IMR-90 (cell line): ENCODE data around the gene FNBP1. TPM values are rescaled to one million over a fixed set of nuclear protein-coding genes. Genes with fewer than 3 reads are reported as not detected.

Experiments
- ATAC-seq: fragments of 200-7000 bp; cut with Tn5 transposase; 2 replicates; pipeline ENCODE4 v1.9.1; 2020; ENCODE audit warnings: low read depth, mild to moderate bottlenecking, moderate library complexity
- BruUV-seq: library from RNA; stranded (reverse); fragments of 400-500 nt; replicated peaks from 2 replicates; lab custom pipeline; 2021; lab: Mats Ljungman, UMichigan
- CTCF ChIA-PET: fragments of 300-600 bp; formaldehyde crosslinking; extraction: SDS; loops from one replicate; lab custom pipeline; 2021; ENCODE audit warnings: antibody characterized with exemption; lab: Yijun Ruan, JAX
- POLR2A ChIA-PET: fragments of 300-600 bp; sonication (Branson Sonifier 250); formaldehyde crosslinking; loops from one replicate; lab custom pipeline; 2022; ENCODE audit warnings: antibody characterized with exemption; ENCODE audit not compliant: unreplicated experiment; lab: Charles Lee
- DNase-seq: peaks from one replicate; pipeline ENCODE4 v3.0.0; 2013
- H2AFZ ChIP-seq: replicated peaks from 2 replicates; pipeline ENCODE3; 2013; ENCODE audit warnings: low read length, mild to moderate bottlenecking; ENCODE audit not compliant: poor library complexity
- H2AK5ac ChIP-seq: 2 replicates; pipeline ENCODE4 v1.6.1; 2013; ENCODE audit warnings: low read depth, low read length, inconsistent platforms
- H2AK9ac ChIP-seq: replicated peaks from 2 replicates; pipeline ENCODE3; 2013; ENCODE audit warnings: mild to moderate bottlenecking, low read depth, low read length, moderate library complexity; ENCODE audit not compliant: poor library complexity
- H2BK120ac ChIP-seq: 2 replicates; pipeline ENCODE4 v1.6.1; 2013; ENCODE audit warnings: low read depth, low read length, inconsistent platforms
- H2BK15ac ChIP-seq: 3 replicates; pipeline ENCODE4 v1.6.1; 2013; ENCODE audit warnings: low read depth, low read length, inconsistent platforms
- H2BK20ac ChIP-seq: 2 replicates; pipeline ENCODE4 v1.6.1; 2013; ENCODE audit warnings: low read depth, mild to moderate bottlenecking, inconsistent platforms, low read length, moderate library complexity
- H2BK5ac ChIP-seq: 2 replicates; pipeline ENCODE4 v1.6.1; 2013; ENCODE audit warnings: mild to moderate bottlenecking, low read depth, low read length, inconsistent platforms; ENCODE audit not compliant: poor library complexity, severe bottlenecking
- H3K14ac ChIP-seq: replicated peaks from 2 replicates; pipeline ENCODE4 v1.6.1; 2013; ENCODE audit warnings: low read depth, low read length, inconsistent platforms
- H3K18ac ChIP-seq: 2 replicates; pipeline ENCODE4 v1.6.1; 2013; ENCODE audit warnings: low read depth, low read length, control low read depth
- H3K23ac ChIP-seq: 2 replicates; pipeline ENCODE4 v1.6.1; 2013; ENCODE audit warnings: low read depth, low read length, inconsistent platforms
- H3K27ac ChIP-seq: 2 replicates; pipeline ENCODE4 v1.5.1; 2013; ENCODE audit warnings: mild to moderate bottlenecking, control low read depth, low read length; ENCODE audit not compliant: insufficient read depth
- H3K27me3 ChIP-seq: 2 replicates; pipeline ENCODE4 v1.6.1; 2013; ENCODE audit warnings: low read length; ENCODE audit not compliant: control insufficient read depth, insufficient read depth
- H3K36me3 ChIP-seq: 2 replicates; pipeline ENCODE4 v1.6.1; 2013; ENCODE audit warnings: low read length, mixed read lengths; ENCODE audit not compliant: control insufficient read depth, insufficient read depth
- H3K4ac ChIP-seq: 2 replicates; pipeline ENCODE4 v1.6.1; 2013; ENCODE audit warnings: low read depth, low read length, inconsistent platforms
- H3K4me1 ChIP-seq: 2 replicates; pipeline ENCODE4 v1.6.1; 2013; ENCODE audit warnings: low read length, mixed read lengths; ENCODE audit not compliant: control insufficient read depth, insufficient read depth
- H3K4me2 ChIP-seq: 2 replicates; pipeline ENCODE4 v1.6.1; 2013; ENCODE audit warnings: low read depth, mild to moderate bottlenecking, control low read depth, low read length, moderate library complexity
- H3K4me3 ChIP-seq: 2 replicates; pipeline ENCODE4 v1.5.1; 2013; ENCODE audit warnings: low read depth, mild to moderate bottlenecking, control low read depth, low read length, moderate library complexity; ENCODE audit not compliant: insufficient read depth
- H3K56ac ChIP-seq: 2 replicates; pipeline ENCODE4 v1.6.1; 2013; ENCODE audit warnings: low read length, inconsistent platforms; ENCODE audit not compliant: insufficient read depth; ENCODE audit errors: extremely low read depth
- H3K79me1 ChIP-seq, 2 experiments: 2 replicates each; pipeline ENCODE4 v1.6.1; 2013; ENCODE audit warnings: low read length in 2 of 2, inconsistent platforms in 1 of 2, low read depth in 1 of 2
- H3K9ac ChIP-seq: 2 replicates; pipeline ENCODE4 v1.6.1; 2013; ENCODE audit warnings: low read depth, low read length, control low read depth
- H3K9me1 ChIP-seq: 2 replicates; pipeline ENCODE4 v1.6.1; 2013; ENCODE audit warnings: low read length, inconsistent platforms; ENCODE audit not compliant: insufficient read depth
- H3K9me3 ChIP-seq: 2 replicates; pipeline ENCODE4 v1.6.1; 2013; ENCODE audit warnings: low read length; ENCODE audit not compliant: control insufficient read depth, insufficient read depth
- H4K20me1 ChIP-seq: 2 replicates; pipeline ENCODE4 v1.6.1; 2013; ENCODE audit warnings: low read length, inconsistent platforms; ENCODE audit not compliant: insufficient read depth
- H4K5ac ChIP-seq: 2 replicates; pipeline ENCODE4 v1.6.1; 2013; ENCODE audit warnings: mild to moderate bottlenecking, low read depth, low read length, control low read depth
- H4K8ac ChIP-seq, 2 experiments: 2 replicates each; pipeline ENCODE4 v1.6.1; 2013; ENCODE audit warnings: low read depth in 2 of 2, low read length in 2 of 2, control low read depth in 1 of 2, inconsistent platforms in 1 of 2
- H4K91ac ChIP-seq: 2 replicates; pipeline ENCODE4 v1.6.1; 2013; ENCODE audit warnings: low read depth, low read length, inconsistent platforms; ENCODE audit not compliant: insufficient read depth
- CEBPB ChIP-seq: IDR thresholded peaks from 2 replicates; pipeline ENCODE4 v1.6.1; 2012; ENCODE audit warnings: low read depth, low read length, improper control_type of control experiment
- CHD1 ChIP-seq: IDR thresholded peaks from 2 replicates; pipeline ENCODE4 v1.6.1; 2012; ENCODE audit warnings: low read depth, low read length, improper control_type of control experiment
- MXI1 ChIP-seq: IDR thresholded peaks from 2 replicates; pipeline ENCODE4 v1.6.1; 2012; ENCODE audit warnings: low read depth, mild to moderate bottlenecking, low read length, moderate library complexity, borderline replicate concordance
- RCOR1 ChIP-seq: IDR thresholded peaks from 2 replicates; pipeline ENCODE4 v1.6.1; 2012; ENCODE audit warnings: mild to moderate bottlenecking, low read length, improper control_type of control experiment; ENCODE audit not compliant: insufficient replicate concordance
- RFX5 ChIP-seq: IDR thresholded peaks from 2 replicates; pipeline ENCODE4 v1.8.0; 2012; ENCODE audit warnings: low read depth, mild to moderate bottlenecking, low read length, moderate library complexity
- WGBS, 2 experiments: methylation state at CpG; one replicate each; pipeline versions ENCODE4 v1.1.5 to v1.1.7; 2013; ENCODE audit warnings: missing lambda C conversion rate in 2 of 2; ENCODE audit not compliant: insufficient read length in 1 of 2; ENCODE audit errors: extremely low coverage in 2 of 2; 5-methylcytosine and 5-hydroxymethylcytosine counted together
- dilution Hi-C: fragments of 300-500 bp; cut with HindIII; formaldehyde crosslinking; loops from one replicate; pipeline ENCODE4 v1.14.3; 2018; ENCODE audit warnings: low sequenced_read_pairs; ENCODE audit not compliant: unreplicated experiment
- in situ Hi-C: fragments of 300-500 bp; cut with MboI; formaldehyde crosslinking; loops from 3 replicates; pipeline ENCODE4 v1.14.3; 2019; ENCODE audit warnings: low sequenced_read_pairs, inconsistent platforms, mixed read lengths
- intact Hi-C: fragments of 100-400 bp; cut with micrococcal nuclease; formaldehyde crosslinking; loops from 2 replicates; pipeline ENCODE4 v1.10.0; 2022
- polyA plus RNA-seq, 3 experiments: library from polyadenylated mRNA; depleted of rRNA; stranded (reverse); fragments of >200 nt; gene quantifications; 2 replicates each; pipeline ENCODE4 v1.2.3, GENCODE V29; 2012; ENCODE audit warnings: low replicate concordance in 1 of 3
- total RNA-seq: library from RNA; depleted of rRNA; stranded (reverse); fragments of >200 nt; gene quantifications from 2 replicates; pipeline ENCODE4 v1.2.3, GENCODE V29; 2012

The FNBP1 gene
- total and polyA plus RNA-seq, 2 of the 4 experiments (the other 2 are of a cell fraction): 10.3 to 15.4 TPM

GRCh38 chr9:129876815-129877214 is 166.2 kb downstream of the FNBP1 start:
- Histone ChIP-seq H4K20me1 (no peaks in the 10 kb centered on the region), H3K27me3 (no peaks in the 10 kb centered on the region), H3K18ac (no peak overlapping the region), H2AFZ (no peak overlapping the region), H3K27ac (no peak overlapping the region), H4K5ac (no peak overlapping the region), H3K14ac (no peak overlapping the region), H2BK5ac (no peak overlapping the region), H3K56ac (no peak overlapping the region), H4K8ac (no peak overlapping the region), H3K4me3 (no peak overlapping the region), H2BK120ac (no peak overlapping the region), H4K91ac (no peak overlapping the region), H3K9ac (no peak overlapping the region), H2BK15ac (no peak overlapping the region), H2AK5ac (no peak overlapping the region), H2BK20ac (no peak overlapping the region), H3K9me3 (no peaks in the 10 kb centered on the region), H3K4me2 (no peak overlapping the region), H2AK9ac (no peak overlapping the region), H3K4ac (no peak overlapping the region), H3K79me1 (no peaks in the 10 kb centered on the region), H3K4me1 (no peaks in the 10 kb centered on the region), H3K9me1 (peaks cover 3% of the 10 kb centered on the region; the same call in 1 of the 2 replicates), H3K23ac (no peak overlapping the region), H3K36me3 (peaks cover 52% of the 10 kb centered on the region)
- ATAC-seq (no peak), DNase-seq (no peak)
- intact Hi-C loops: no loop called here
- TF ChIP-seq RFX5: no peak
- TF ChIP-seq MXI1: no peak
- TF ChIP-seq CEBPB: no peak
- TF ChIP-seq CHD1: no peak
- TF ChIP-seq RCOR1: no peak
- in situ Hi-C loops: loop anchor here (25.0 kb wide), 1 partner anchor 185 kb away; the partner anchor contains the start of gene GPR107
- no TSS peak for BruUV-seq
- dilution Hi-C loops: no loop called here
- POLR2A ChIA-PET: no interaction called here
- CTCF ChIA-PET: no interaction called here
- no CpG with 5 or more reads among the region's 7 CpGs for whole genome bisulfite sequencing, 2 experiments
